ENCODE data around the gene IFNGR1.

Gene IFNGR1

GRCh38 chr6:137170266-137171052, 48.7 kb downstream of the IFNGR1 start:
- H3K36me3 Mint-ChIP-seq (ENCODE audit: low read depth) = peaks cover 25% of the 10 kb centered on the region
- peaks cover 35% of the 10 kb centered on the region for H3K9me3 Mint-ChIP-seq
- peaks cover 28% of the 10 kb centered on the region for H3K4me1 Mint-ChIP-seq (ENCODE audit: low read depth)
- H3K27ac Mint-ChIP-seq = no peak overlapping the region
- no peak overlapping the region for H3K4me3 Mint-ChIP-seq
- H3K27me3 Mint-ChIP-seq (ENCODE audit: low read depth) = peaks cover 8% of the 10 kb centered on the region

GRCh38 chr6:137167702-137168377, 51.3 kb downstream of the IFNGR1 start:
- H3K4me3 Mint-ChIP-seq = no peak overlapping the region
- peaks cover 43% of the 10 kb centered on the region for H3K36me3 Mint-ChIP-seq (ENCODE audit: low read depth)
- H3K27ac Mint-ChIP-seq = no peak overlapping the region
- no peaks in the 10 kb centered on the region for H3K27me3 Mint-ChIP-seq (ENCODE audit: low read depth)
- peaks cover 46% of the 10 kb centered on the region for H3K4me1 Mint-ChIP-seq (ENCODE audit: low read depth)
- peaks cover 53% of the 10 kb centered on the region for H3K9me3 Mint-ChIP-seq

GRCh38 chr6:137166247-137167098, 52.7 kb downstream of the IFNGR1 start:
- no peak overlapping the region for H3K4me3 Mint-ChIP-seq
- peak overlapping the region; percentile 82 for H3K27ac Mint-ChIP-seq
- no peaks in the 10 kb centered on the region for H3K27me3 Mint-ChIP-seq (ENCODE audit: low read depth)
- peaks cover 58% of the 10 kb centered on the region for H3K9me3 Mint-ChIP-seq
- H3K36me3 Mint-ChIP-seq (ENCODE audit: low read depth) = peaks cover 47% of the 10 kb centered on the region
- H3K4me1 Mint-ChIP-seq (ENCODE audit: low read depth) = peaks cover 47% of the 10 kb centered on the region

- H3K27me3 Mint-ChIP-seq (ENCODE audit: low read depth) = no peaks in the 10 kb centered on the region
- peak overlapping the region; percentile 60 for H3K4me3 Mint-ChIP-seq
- peak overlapping the region; percentile 82 for H3K27ac Mint-ChIP-seq
- peaks cover 57% of the 10 kb centered on the region for H3K9me3 Mint-ChIP-seq
- peaks cover 48% of the 10 kb centered on the region for H3K36me3 Mint-ChIP-seq (ENCODE audit: low read depth)
- peaks cover 49% of the 10 kb centered on the region for H3K4me1 Mint-ChIP-seq (ENCODE audit: low read depth)
Observed at GRCh38 chr6:137165375-137166246, 53.6 kb downstream of the IFNGR1 start.

DNA sequence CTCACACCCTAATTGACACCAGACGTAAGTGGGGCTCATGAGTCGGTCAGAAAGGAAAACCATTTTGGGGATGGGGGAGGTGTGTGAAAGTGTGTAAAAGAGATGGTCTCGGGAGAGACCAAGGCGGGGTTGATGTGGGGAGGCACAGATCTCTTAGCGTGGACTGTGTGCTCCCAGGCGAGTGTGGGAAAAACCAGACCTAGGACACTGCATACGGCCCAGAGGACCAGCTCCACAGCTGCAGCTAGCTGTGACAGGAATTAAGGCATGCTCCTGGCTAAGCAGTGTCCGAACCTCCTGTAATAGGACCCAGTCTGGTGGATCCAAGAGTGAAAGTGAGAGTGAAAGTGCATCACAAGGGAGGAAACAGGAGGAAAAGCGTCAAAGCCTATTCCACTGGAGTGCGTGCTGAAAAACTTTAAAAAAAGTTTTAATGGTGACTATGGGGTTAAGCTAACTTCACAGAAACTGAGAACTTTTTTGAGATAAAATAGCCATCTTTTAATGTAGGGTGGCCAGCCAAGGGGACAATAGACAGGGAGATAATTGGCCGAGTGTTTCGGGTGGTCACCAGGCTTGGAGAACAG, 55.4 kb downstream of the IFNGR1 start:
- H3K27me3 Mint-ChIP-seq (ENCODE audit: low read depth) = no peaks in the 10 kb centered on the region
- no peak overlapping the region for H3K4me3 Mint-ChIP-seq
- H3K4me1 Mint-ChIP-seq (ENCODE audit: low read depth) = peaks cover 51% of the 10 kb centered on the region
- H3K36me3 Mint-ChIP-seq (ENCODE audit: low read depth) = peaks cover 43% of the 10 kb centered on the region
- peaks cover 47% of the 10 kb centered on the region for H3K9me3 Mint-ChIP-seq
- peak overlapping the region; percentile 59 for H3K27ac Mint-ChIP-seq

DNA sequence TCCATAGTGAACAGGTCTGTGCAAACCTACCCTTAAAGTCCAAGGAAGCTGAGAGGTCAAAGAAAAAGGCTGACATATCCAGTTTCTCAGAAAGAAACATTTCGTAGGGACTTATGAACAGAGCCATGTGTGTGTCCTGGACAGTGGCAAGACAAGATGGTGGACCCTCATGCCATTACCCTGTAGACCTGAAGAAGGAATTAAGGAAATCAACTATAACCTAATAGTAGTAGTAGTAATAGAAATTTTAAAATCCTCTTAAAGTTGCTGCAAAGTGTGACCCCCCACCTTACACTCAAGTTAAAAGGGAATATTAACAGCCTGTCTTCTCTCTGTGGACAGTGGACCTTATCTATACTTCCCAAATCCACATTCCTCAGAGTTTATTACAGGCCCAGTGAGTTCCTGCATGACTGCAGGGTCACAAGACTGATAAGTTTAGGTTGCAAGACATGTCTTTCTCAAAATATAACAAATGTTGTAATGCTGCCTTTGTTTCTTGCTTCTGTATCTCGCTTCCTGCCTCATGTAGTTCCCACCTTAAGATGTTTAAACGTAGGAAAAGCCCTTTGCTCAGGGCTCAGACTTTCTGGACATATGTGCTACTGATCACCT, 56.4 kb downstream of the IFNGR1 start:
- H3K9me3 Mint-ChIP-seq = peaks cover 54% of the 10 kb centered on the region
- peaks cover 55% of the 10 kb centered on the region for H3K4me1 Mint-ChIP-seq (ENCODE audit: low read depth)
- no peak overlapping the region for H3K27ac Mint-ChIP-seq
- no peak overlapping the region for H3K4me3 Mint-ChIP-seq
- peaks cover 49% of the 10 kb centered on the region for H3K36me3 Mint-ChIP-seq (ENCODE audit: low read depth)
- H3K27me3 Mint-ChIP-seq (ENCODE audit: low read depth) = no peaks in the 10 kb centered on the region

GRCh38 chr6:137161949-137162348, 57.2 kb downstream of the IFNGR1 start:
- peaks cover 52% of the 10 kb centered on the region for H3K4me1 Mint-ChIP-seq (ENCODE audit: low read depth)
- H3K36me3 Mint-ChIP-seq (ENCODE audit: low read depth) = peaks cover 48% of the 10 kb centered on the region
- peaks cover 54% of the 10 kb centered on the region for H3K9me3 Mint-ChIP-seq
- no peak overlapping the region for H3K27ac Mint-ChIP-seq
- H3K27me3 Mint-ChIP-seq (ENCODE audit: low read depth) = no peaks in the 10 kb centered on the region
- H3K4me3 Mint-ChIP-seq = no peak overlapping the region

DNA sequence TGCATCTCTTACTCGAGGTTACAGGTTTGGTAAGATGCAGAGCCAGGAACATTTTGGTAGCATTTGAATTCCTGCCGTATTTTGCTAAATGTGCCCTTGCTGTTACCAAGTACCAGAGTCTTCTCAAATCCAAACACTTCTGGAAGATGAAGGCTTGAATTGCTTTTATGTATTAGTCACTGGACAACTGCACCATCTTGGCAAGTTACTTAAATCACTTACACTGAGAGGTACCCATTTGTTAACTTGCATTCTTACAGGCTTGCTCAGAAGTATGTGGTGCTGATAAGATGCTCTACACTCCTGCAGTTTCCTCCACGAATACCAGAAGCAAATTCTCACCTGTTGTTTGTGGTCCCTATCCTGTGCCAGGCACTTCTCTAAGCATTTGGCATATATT, 58.4 kb downstream of the IFNGR1 start:
- H3K4me3 Mint-ChIP-seq = no peak overlapping the region
- no peak overlapping the region for H3K27ac Mint-ChIP-seq
- H3K27me3 Mint-ChIP-seq (ENCODE audit: low read depth) = no peaks in the 10 kb centered on the region
- peaks cover 50% of the 10 kb centered on the region for H3K4me1 Mint-ChIP-seq (ENCODE audit: low read depth)
- H3K36me3 Mint-ChIP-seq (ENCODE audit: low read depth) = peaks cover 51% of the 10 kb centered on the region
- H3K9me3 Mint-ChIP-seq = peaks cover 54% of the 10 kb centered on the region

- H3K4me1 Mint-ChIP-seq (ENCODE audit: low read depth) = peaks cover 47% of the 10 kb centered on the region
- no peak overlapping the region for H3K4me3 Mint-ChIP-seq
- H3K27ac Mint-ChIP-seq = no peak overlapping the region
- H3K27me3 Mint-ChIP-seq (ENCODE audit: low read depth) = no peaks in the 10 kb centered on the region
- H3K36me3 Mint-ChIP-seq (ENCODE audit: low read depth) = peaks cover 53% of the 10 kb centered on the region
- H3K9me3 Mint-ChIP-seq = peaks cover 57% of the 10 kb centered on the region
Observed at GRCh38 chr6:137159912-137160311, 59.3 kb downstream of the IFNGR1 start.

DNA sequence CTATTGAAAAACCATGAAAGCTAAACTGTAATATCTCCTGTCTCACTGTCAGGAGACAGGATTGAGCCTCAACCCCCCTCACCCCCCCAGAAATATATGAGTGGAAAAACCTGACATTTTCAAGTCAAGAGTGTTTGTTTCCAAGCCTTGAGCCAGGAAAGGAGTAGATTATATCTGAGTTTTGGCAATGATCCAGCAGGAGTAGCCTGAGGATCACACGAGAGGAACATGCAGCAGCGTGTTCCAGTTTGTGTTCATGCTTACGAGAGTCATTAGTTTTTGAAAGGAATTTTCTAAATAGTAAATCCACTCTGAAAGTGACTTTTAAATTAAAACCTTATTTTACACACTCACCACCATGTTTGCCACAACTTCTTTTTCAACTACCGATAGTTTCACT, 61.6 kb downstream of the IFNGR1 start:
- Mint-ChIP-seq H3K4me1 (ENCODE audit: low read depth) (peaks cover 41% of the 10 kb centered on the region), H3K27ac (no peak overlapping the region), H3K36me3 (ENCODE audit: low read depth) (peaks cover 47% of the 10 kb centered on the region), H3K9me3 (peaks cover 52% of the 10 kb centered on the region), H3K27me3 (ENCODE audit: low read depth) (no peaks in the 10 kb centered on the region), H3K4me3 (no peak overlapping the region)

- Mint-ChIP-seq H3K36me3 (ENCODE audit: low read depth) (peaks cover 50% of the 10 kb centered on the region), H3K4me1 (ENCODE audit: low read depth) (peaks cover 41% of the 10 kb centered on the region), H3K4me3 (peak overlapping the region; percentile 39), H3K9me3 (peaks cover 57% of the 10 kb centered on the region), H3K27ac (peak overlapping the region; percentile 28), H3K27me3 (ENCODE audit: low read depth) (no peaks in the 10 kb centered on the region)
Observed at GRCh38 chr6:137156650-137157049, 62.5 kb downstream of the IFNGR1 start.

- Mint-ChIP-seq H3K27ac (peak overlapping the region; percentile 81), H3K4me3 (peak overlapping the region; percentile 49), H3K36me3 (ENCODE audit: low read depth) (peaks cover 54% of the 10 kb centered on the region), H3K9me3 (peaks cover 65% of the 10 kb centered on the region), H3K4me1 (ENCODE audit: low read depth) (peaks cover 35% of the 10 kb centered on the region), H3K27me3 (ENCODE audit: low read depth) (no peaks in the 10 kb centered on the region)
Observed at GRCh38 chr6:137155830-137156229, 63.4 kb downstream of the IFNGR1 start.

GRCh38 chr6:137150072-137150471, 69.1 kb downstream of the IFNGR1 start:
- peaks cover 41% of the 10 kb centered on the region for H3K36me3 Mint-ChIP-seq (ENCODE audit: low read depth)
- H3K27ac Mint-ChIP-seq = no peak overlapping the region
- no peak overlapping the region for H3K4me3 Mint-ChIP-seq
- peaks cover 41% of the 10 kb centered on the region for H3K9me3 Mint-ChIP-seq
- H3K4me1 Mint-ChIP-seq (ENCODE audit: low read depth) = peaks cover 13% of the 10 kb centered on the region
- H3K27me3 Mint-ChIP-seq (ENCODE audit: low read depth) = peaks cover 10% of the 10 kb centered on the region

All from T-helper 1 cell treated with Interleukin-12 subunit alpha and Interleukin-12 subunit beta and Interleukin-4 antibody, amounts not matched to agents 30 μg/mL and 1 μg/mL, for 36 hours (primary cell).